ENCODE measurements around the gene CCL27.

- TF ChIP-seq YY1 (IDR thresholded peaks at IDR 0.05; ENCODE audit: insufficient read depth, insufficient read length) (peak; percentile 30), SUZ12 (IDR thresholded peaks at IDR 0.05; ENCODE audit: extremely low read depth, insufficient read depth, insufficient read length) (no peak)
Observed at GRCh38 chr9:34620061-34620994, 42.1 kb downstream of the CCL27 start, which contains the start of gene DCTN3.

Measured in NT2/D1 (cell line).